ENCODE data around the gene TRIM33. TPM values are rescaled to one million over a fixed set of nuclear protein-coding genes. Genes with fewer than 3 reads are reported as not detected.
"Not testable (repeated sequence)": the region's sequence is repeated elsewhere in the genome, so short reads cannot be mapped to it uniquely, and the experiment has no call there.

Gene TRIM33
- total and polyA plus RNA-seq, 3 donors from 2014 or later, result 63.7 to 88.7 (median 67.9) TPM

- no peak for TF ChIP-seq POLR2A (IDR thresholded peaks at IDR 0.05)
- no peak for TF ChIP-seq CTCF (IDR thresholded peaks at IDR 0.05)
- Histone ChIP-seq H3K4me3 (no peak overlapping the region), H3K9me3 (no peaks in the 10 kb centered on the region), H3K4me1 (no peaks in the 10 kb centered on the region), H3K27me3 (no peaks in the 10 kb centered on the region), H3K36me3 (ENCODE audit: low read depth, missing control alignments) (no peaks in the 10 kb centered on the region), H3K27ac (no peak overlapping the region)
- 91 to 92% methylated on average over 3 of the region's 3 CpGs for WGBS, 2 donors
- intact Hi-C loops (cut with DNase I; ENCODE audit: low total_unique reads), result no loop called here
- no peak for DNase-seq
Measured at GRCh38 chr1:114427612-114428011, 83.4 kb downstream of the TRIM33 start.

- Histone ChIP-seq H3K27ac (no peak overlapping the region), H3K9me3 (no peaks in the 10 kb centered on the region), H3K4me3 (no peak overlapping the region), H3K4me1 (no peaks in the 10 kb centered on the region), H3K27me3 (no peaks in the 10 kb centered on the region), H3K36me3 (ENCODE audit: low read depth, missing control alignments) (no peaks in the 10 kb centered on the region)
- TF ChIP-seq POLR2A (IDR thresholded peaks at IDR 0.05) (no peak), CTCF (IDR thresholded peaks at IDR 0.05) (no peak)
- 94 to 98% methylated on average over 7 of the region's 7 CpGs for WGBS, 2 donors
- no peak for DNase-seq
- intact Hi-C loops (cut with DNase I; ENCODE audit: low total_unique reads), result no loop called here
Measured at GRCh38 chr1:114423455-114423854, 87.5 kb downstream of the TRIM33 start.

- H3K4me1 ChIP-seq; intact Hi-C loops (cut with DNase I; ENCODE audit: low total_unique reads); H3K27ac ChIP-seq; H3K9me3 ChIP-seq; DNase-seq; H3K36me3 ChIP-seq (ENCODE audit: low read depth, missing control alignments); H3K27me3 ChIP-seq; H3K4me3 ChIP-seq: not testable (repeated sequence)
- WGBS, 2 donors, result 98% methylated on average over 7 of the region's 7 CpGs
Measured at GRCh38 chr1:114418948-114419347, 92.1 kb downstream of the TRIM33 start.

- no peaks in the 10 kb centered on the region for H3K36me3 ChIP-seq (ENCODE audit: low read depth, missing control alignments)
Measured at GRCh38 chr1:114397601-114398000, 113.4 kb downstream of the TRIM33 start.

GRCh38 chr1:114395863-114396262 is 115.1 kb downstream of the TRIM33 start:
- Histone ChIP-seq H3K36me3 (ENCODE audit: low read depth, missing control alignments) (no peaks in the 10 kb centered on the region), H3K27ac (no peak overlapping the region), H3K4me3 (no peak overlapping the region), H3K27me3 (no peaks in the 10 kb centered on the region), H3K4me1 (no peaks in the 10 kb centered on the region), H3K9me3 (no peaks in the 10 kb centered on the region)
- WGBS, 2 donors, result 89 to 98% methylated on average over 1 of the region's 1 CpG
- intact Hi-C loops (cut with DNase I; ENCODE audit: low total_unique reads), result no loop called here
- no peak for DNase-seq
- no peak for TF ChIP-seq POLR2A (IDR thresholded peaks at IDR 0.05)
- no peak for TF ChIP-seq CTCF (IDR thresholded peaks at IDR 0.05)

More at GRCh38 chr1:114397601-114398000, 113.4 kb downstream of the TRIM33 start:
- TF ChIP-seq CTCF (IDR thresholded peaks at IDR 0.05) (no peak), POLR2A (IDR thresholded peaks at IDR 0.05) (no peak)
- 93 to 95% methylated on average over 4 of the region's 4 CpGs for WGBS, 2 donors
- Histone ChIP-seq H3K27me3 (no peaks in the 10 kb centered on the region), H3K4me3 (no peak overlapping the region), H3K9me3 (no peaks in the 10 kb centered on the region), H3K4me1 (no peaks in the 10 kb centered on the region), H3K27ac (no peak overlapping the region)
- no peak for DNase-seq
- intact Hi-C loops (cut with DNase I; ENCODE audit: low total_unique reads), result no loop called here
